GM04504 (cell line): ENCODE data around the gene NPFFR2.
"Not testable (repeated sequence)": the region's sequence is repeated elsewhere in the genome, so short reads cannot be mapped to it uniquely, and the experiment has no call there.

ENCODE experiments used
- DNase-seq: peaks from one replicate; pipeline ENCODE4 v3.0.0-alpha.2; 2012; ENCODE audit warnings: low read depth

The NPFFR2 gene

DNA sequence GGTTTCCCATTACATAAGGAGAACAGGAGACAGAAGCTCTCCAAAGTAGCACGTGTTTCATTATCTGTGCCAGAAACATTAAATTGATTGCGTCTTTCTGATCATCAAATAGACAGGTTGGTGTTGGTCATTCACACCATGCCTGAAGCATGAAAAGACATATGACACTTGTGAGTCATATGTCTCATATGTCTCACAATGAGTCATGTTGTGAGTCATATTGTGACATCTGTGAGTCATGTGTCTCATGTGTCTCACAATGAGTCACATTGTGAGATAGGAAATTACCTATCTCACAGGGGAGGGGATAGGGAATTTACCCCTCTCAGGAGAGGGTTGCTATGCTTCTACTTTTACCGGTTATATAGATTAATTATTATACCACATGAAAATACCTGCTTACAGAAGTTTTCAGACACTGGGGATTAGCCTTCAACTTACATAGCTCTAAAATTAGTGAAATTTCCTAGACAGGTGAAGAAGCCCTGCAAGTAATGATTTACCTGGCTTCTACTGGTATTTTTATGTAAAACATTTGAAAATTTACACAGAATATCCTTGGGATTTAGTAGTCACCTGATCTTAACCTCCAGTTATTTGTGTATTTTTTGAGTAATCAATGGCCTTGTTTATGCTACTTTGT is 80.8 kb downstream of the NPFFR2 start:
- peak; percentile 1 for DNase-seq

DNA sequence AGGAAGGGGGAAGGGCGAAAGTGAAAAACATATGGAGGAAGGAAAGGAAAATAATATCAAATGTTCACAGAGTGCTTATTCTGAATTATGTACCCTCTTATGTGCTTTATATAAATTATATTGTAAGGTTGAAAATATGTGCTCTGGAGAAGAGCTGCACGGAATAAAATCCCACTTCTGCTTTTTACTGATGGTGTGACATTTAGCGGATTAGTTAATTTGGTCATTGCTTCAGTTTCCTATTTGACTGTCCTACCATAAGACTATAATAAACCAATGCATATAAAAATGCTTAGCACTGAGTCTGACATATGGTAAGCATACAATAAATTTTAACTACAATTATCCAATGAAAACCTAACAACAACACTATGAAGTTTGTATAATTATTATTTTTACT is 86.2 kb downstream of the NPFFR2 start:
- no peak for DNase-seq

DNA sequence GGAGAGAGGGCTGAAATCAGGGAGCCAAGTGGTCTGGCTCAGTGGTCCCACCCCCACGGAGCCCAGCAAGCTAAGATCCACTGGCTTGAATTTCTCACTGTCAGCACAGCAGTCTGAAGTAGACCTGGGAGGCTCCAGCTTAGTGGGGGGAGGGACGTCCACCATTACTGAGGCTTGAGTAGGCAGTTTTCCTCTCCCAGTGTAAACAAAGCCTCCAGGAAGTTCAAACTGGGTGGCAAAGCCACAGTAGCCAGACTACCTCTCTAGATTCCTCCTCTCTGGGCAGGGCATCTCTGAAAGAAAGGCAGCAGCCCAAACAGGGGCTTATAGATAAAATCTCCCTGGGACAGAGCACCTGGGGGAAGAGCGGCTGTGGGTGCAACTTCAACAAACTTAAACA is 88.1 kb downstream of the NPFFR2 start:
- DNase-seq, result no peak

DNA sequence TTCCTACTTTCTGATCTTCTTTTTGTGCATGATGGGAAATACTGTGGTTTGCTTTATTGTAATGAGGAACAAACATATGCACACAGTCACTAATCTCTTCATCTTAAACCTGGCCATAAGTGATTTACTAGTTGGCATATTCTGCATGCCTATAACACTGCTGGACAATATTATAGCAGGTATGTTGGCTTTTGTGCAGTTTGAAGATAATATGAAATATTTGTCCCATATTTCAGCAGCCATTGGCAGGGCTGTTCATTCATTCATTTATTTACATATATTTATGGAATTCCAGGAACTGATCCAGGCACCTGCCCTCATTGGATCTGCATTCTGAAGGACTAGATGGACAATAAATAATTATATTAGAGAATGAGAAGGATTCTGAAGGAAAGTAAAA is 96.9 kb downstream of the NPFFR2 start:
- no peak for DNase-seq

DNA sequence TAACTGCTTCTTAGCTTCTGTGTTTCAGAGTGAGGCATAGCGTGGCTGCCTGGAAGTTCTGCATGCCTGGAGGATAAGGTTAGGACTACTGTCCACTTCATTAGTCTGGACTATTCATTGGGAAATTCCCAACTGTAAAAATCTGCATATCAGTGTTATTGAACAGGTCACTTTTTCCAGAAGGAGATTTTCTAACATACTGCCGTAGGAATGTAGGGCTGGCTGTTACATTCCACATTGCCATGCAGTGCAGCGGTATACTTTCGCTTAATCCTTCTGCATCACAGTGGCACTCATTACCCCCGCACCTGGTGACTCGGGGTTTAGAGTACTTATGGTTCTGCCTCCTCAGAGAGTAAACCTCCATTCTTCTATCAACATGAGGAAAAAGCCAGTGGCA is 104.6 kb downstream of the NPFFR2 start:
- no peak for DNase-seq

DNA sequence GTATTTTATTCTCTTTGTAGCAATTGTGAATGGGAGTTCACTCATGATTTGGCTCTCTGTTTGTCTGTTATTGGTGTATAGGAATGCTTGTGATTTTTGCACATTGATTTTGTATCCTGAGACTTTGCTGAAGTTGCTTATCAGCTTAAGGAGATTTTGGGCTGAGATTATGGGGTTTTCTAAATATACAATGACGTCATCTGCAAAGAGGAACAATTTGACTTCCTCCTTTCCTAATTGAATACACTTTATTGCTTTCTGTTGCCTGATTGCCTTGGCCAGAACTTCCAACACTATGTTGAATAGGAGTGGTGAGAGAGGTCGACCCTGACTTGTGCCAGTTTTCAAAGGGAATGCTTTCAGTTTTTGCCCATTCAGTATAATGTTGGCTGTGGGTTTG is 108.2 kb downstream of the NPFFR2 start:
- not testable (repeated sequence) for DNase-seq

DNA sequence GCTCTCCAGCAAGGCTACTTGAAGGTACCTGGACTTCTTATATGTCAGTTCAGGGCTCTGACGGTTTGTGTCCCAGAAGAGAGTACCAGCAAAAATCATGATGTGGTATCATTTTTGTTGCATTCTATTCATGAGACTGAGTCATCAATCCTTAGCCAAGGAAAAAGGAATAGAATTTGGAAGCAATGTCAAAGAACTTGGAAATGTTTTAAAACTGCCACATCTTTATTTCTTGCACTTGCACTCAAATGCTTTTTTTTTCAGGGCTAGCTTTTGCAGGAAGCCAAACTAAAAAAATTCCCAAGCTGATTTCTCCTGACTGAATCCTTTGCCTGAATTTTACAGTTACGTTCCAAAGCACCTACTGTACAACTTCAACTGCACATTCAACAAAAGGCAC is 112.4 kb downstream of the NPFFR2 start:
- DNase-seq, result no peak

DNA sequence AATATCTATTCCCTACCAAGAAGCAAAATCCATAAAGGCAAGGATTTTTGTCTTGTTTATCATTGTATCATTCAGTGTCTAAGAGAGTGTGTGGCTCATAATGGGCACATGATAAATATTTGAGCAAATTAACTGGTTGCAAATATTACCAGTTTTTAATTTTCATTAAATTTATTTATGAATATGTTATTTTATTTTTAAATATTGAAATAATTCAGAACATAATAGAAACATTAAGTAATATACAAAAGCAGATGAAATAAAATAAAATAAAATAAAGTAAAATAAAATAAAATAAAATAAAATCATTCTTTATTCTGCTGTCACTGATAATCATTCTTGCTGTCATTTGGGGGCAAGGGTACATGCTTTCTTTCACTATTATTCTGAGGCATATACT is 120.9 kb downstream of the NPFFR2 start:
- DNase-seq, result no peak

DNA sequence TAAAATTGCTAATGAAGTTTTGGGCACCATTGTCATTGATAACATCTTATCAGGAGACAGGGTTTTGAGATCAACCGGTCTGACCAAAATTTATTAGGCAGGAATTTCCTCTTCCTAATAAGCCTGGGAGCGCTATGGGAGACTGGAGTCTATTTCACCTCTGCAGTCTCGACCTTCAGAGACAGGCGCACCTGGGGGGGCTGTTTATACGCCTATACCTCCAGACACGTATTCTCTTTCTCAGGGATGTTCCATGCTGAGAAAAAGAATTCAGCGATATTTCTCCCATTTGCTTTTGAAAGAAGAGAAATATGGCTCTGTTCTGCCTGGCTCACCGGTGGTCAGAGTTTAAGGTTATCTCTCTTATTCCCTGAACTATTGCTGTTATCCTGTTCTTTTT is 121.8 kb downstream of the NPFFR2 start:
- not testable (repeated sequence) for DNase-seq

DNA sequence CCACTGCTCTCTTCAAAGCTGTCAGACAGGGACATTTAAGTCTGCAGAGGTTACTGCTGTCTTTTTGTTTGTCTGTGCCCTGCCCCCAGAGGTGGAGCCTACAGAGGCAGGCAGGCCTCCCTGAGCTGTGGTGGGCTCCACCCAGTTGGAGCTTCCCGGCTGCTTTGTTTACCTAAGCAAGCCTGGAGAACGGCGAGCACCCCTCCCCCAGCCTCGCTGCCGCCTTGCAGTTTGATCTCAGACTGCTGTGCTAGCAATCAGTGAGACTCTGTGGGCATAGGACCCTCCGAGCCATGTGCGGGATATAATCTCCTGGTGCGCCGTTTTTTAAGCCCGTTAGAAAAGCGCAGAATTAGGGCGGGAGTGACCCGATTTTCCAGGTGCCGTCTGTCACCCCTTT is 137.5 kb downstream of the NPFFR2 start:
- not testable (repeated sequence) for DNase-seq

DNA sequence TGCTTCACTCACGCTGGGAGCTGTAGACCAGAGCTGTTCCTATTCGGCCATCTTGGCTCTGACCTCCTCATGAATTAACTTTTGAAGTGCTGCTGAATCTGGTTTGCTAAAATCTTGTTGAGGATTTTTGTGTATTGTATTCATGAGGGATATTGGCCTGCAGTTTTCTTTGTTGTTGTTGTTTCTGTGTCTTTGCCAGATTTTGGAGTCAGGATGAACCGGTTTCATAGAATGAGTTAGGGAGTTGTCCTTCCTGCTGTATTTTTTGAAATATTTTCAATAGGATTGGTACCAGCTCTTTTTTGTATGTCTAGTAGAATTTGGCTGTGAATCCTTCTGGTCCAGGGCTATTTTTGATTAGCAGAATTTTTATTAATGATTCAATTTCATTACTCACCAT is 138.1 kb downstream of the NPFFR2 start:
- no peak for DNase-seq

DNA sequence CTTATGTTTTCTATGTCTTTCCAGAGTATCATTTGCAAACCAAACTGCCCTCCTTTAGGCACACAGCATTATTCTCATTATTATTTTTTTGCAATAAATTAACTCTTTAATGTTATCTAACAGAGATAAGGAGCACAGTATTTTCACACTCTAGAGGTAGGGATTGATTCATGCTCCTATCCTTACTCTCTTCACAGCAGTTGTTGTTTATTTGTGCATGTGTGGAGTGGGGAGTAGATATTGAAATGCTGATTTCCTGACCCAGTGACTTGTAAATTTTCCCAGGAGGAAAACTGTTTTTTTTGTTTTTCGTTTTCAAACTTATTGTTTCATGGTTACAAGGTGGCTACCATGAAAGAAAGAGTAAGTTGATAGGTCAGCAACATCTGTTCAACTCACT is 140.0 kb downstream of the NPFFR2 start:
- DNase-seq, result no peak

DNA sequence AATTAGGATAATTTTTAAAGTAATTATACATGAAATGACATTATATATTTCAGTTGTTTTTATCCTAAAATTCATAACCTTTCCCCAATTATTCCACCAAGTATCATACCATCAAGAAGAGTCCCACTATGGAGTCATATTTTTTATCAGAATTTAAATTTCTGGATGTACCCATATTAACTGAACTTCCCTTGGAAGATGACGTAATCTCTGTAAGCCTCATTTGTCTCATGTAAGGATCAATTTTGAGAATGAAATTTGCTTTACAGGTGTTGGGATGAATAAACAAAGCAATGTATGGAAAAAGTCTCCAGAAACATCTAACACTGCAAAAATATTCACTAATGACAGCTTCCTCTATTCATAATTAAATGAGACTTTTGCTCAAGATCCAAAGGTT is 147.5 kb downstream of the NPFFR2 start:
- no peak for DNase-seq

DNA sequence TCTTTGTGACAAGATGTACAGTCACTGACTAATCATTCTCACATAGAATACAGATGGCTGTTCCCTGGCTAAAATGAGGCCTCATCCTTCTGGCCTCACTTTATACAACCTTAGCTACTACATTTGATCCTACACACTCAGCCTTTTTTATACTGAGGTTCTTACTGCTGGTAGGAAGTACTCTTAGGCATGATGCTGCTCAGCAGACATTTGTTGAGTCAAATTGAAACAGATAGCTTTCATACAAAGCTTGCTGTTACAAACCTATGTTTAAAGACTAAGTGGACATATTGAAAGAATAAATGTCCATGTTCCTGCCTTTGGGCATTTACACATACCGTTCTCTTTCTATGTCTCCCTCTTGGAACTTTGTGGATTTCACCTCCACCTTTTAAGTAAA is 154.9 kb downstream of the NPFFR2 start:
- no peak for DNase-seq

DNA sequence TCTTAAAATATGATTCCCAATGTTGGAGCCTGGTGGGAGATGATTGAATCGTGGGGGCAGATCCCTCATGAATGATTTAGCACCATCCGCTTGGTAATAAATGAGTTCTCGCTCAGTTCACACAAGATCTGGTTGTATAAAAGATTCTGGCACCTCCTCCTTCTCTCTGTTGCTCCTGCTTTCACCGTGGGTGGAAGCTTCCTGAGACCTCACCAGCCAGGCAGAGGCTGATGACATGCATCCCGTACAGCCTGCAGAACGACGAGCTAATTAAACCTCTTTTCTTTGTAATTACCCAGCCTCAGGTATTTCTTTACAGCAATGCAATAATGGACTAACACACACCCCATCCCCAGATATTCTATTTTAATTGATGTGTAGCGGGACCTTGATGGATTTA is 162.2 kb downstream of the NPFFR2 start:
- DNase-seq, result no peak

DNA sequence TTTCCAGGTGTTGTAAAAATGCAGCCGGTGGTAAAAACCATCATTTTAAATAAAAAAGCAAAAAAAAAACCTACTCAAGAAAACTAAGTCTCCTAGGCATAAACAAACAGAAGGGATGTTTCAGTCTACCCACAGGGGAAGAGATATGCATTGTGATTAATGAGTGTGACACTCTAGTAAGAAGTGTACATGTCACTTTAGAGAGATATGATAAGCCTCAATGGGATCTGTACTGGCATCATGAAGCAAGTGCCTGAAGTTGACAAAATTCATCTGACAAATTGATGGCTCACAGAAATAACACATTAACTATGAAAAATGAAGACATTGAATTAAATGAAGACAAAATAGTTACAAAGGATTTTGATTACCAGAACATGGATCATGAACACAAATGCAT is 162.7 kb downstream of the NPFFR2 start:
- no peak for DNase-seq
